NCI-H774 (cell line): ENCODE results near the gene CDKN2B-AS1.

Source experiments
- DNase-seq: peaks from one replicate; lab custom pipeline; 2025; lab: John Stamatoyannopoulos, UW

Gene CDKN2B-AS1

DNA sequence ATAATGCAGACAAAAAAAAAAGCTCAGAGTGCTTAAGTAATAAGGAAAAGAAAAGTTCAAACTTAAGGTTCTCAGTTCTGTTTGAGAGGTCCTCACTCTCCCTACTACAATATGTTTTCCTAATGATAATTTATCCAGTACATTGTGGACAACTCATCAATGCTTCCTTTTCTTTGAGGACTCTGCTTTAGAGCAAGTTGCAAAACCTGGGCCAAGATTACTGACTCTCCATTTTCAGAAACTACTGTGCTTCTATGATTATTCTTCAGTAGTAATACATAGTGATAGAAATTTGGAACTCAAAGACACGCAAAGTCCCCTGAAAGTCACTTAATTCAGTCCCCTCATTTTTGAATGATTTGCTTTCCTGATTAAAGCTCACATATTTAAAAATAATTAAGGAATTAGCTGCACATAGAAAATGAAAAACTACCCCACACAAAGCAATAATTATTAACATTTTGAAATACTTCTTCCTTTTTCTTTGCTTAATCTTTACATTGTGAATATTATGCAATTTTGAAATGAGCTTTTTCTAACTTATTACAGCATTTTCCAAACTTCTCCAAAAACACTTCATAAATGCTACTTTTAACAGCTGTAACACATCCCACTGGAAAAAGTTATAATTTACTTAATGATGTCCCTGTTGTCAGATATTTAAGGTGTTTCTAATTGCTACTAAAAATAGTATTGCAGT is 11.6 kb upstream of the CDKN2B-AS1 start:
- no peak for DNase-seq

GRCh38 chr9:21983561-21983935 is 11.0 kb upstream of the CDKN2B-AS1 start:
- peak; percentile 50 for DNase-seq

DNA sequence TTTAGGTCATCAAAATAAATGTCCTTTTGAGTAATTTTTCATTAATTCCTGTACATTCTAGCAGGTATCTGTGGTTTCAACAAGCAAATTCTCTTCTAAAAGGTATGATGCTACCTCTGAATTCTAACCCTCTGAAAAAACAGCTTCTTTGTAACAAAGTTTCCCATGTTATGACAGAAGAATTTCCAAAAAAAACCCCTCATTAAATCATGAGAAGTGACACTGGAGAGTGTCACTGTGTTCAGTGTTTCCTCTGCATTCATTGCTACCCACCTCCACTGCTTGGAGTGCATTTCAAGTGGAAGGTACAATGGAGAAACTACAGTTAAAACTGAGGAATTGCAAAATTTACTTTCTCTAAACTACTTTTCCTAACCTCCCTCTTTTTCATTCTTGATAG is 10.5 kb upstream of the CDKN2B-AS1 start:
- DNase-seq, result no peak

- no peak for DNase-seq
Observed at GRCh38 chr9:21985964-21986667, 8.5 kb upstream of the CDKN2B-AS1 start.

- DNase-seq, result peak; percentile 27
Observed at GRCh38 chr9:21988056-21988990, 6.3 kb upstream of the CDKN2B-AS1 start.

- DNase-seq, result no peak
Observed at GRCh38 chr9:21989440-21990189, 5.0 kb upstream of the CDKN2B-AS1 start.

GRCh38 chr9:21991072-21991959 is 3.3 kb upstream of the CDKN2B-AS1 start:
- DNase-seq, result peak; percentile 36

GRCh38 chr9:21993007-21993406 is 1.6 kb upstream of the CDKN2B-AS1 start:
- no peak for DNase-seq

DNA sequence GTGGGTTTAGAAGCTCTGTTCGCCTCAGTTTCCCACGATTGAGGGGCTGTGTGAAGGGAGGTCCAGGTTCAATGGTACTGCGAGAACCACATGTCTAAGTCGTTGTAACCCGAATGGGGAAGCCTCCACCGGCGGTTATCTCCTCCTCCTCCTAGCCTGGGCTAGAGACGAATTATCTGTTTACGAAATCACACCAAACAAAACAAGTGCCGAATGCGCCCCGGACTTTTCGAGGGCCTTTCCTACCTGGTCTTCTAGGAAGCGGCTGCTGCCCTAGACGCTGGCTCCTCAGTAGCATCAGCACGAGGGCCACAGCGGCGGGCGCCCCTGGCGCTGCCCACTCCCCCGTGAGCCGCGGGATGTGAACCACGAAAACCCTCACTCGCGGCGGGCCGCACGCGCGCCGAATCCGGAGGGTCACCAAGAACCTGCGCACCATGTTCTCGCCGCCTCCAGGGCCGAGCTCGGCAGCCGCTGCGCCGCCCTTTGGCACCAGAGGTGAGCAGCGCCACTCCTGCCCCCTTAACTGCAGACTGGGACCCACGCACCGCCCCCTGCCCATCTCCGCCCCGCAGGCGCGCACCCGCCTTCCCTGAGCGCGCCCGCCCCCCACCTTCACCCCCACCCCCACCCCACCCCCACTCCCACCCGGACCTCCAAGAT is 567 bp upstream of the CDKN2B-AS1 start, which contains the start of gene CDKN2A:
TSS of gene CDKN2A (minus strand) at position 500 of the 663 bp plus-strand sequence.
- peak; percentile 75 for DNase-seq

- DNase-seq, result peak; percentile 82
Observed at GRCh38 chr9:21995006-21995665, 545 bp downstream of the CDKN2B-AS1 start.

- DNase-seq, result peak; percentile 58
Observed at GRCh38 chr9:21995666-21996398, 1.2 kb downstream of the CDKN2B-AS1 start.

DNA sequence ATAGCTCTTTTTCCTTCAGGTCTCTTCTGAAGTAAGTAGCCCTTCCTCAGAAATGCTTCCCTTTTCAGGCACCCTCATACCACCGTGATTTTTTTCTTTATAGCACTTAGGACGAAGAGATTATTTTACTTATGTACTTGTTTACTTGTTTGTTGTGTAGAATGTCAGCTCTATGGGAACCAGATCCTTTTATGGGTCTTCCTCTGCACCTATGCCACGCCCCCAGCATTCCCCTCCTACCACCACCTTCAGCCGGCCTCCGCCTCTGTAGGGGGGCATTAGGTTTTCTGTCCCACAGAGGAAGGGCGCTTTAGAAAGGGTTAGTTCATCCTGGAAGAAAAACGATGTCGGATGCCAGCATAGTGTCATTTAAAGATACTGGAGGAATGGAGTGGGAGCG is 1.8 kb downstream of the CDKN2B-AS1 start:
- peak; percentile 72 for DNase-seq

DNA sequence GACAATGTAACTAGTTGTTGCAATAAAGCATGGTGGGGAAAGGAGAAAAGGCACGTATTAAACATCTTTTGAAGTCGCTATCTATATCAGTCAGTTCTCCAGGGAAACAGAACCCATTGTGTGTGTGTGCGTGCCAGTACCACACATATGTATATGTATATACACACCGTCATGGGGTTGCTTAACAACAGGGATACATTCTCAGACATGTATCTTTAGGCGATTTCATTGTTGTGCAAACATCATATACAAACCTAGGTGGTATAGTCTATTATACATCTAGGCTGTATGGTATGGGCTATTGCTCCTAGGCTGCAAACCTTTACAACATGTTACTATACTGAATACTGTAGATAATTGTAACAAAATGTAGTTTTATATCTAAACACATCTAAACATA is 2.3 kb downstream of the CDKN2B-AS1 start:
- no peak for DNase-seq

- no peak for DNase-seq
Observed at GRCh38 chr9:21997480-21997879, 2.9 kb downstream of the CDKN2B-AS1 start.

GRCh38 chr9:21998026-21998425 is 3.4 kb downstream of the CDKN2B-AS1 start:
- no peak for DNase-seq

GRCh38 chr9:22002038-22002437 is 7.4 kb downstream of the CDKN2B-AS1 start:
- no peak for DNase-seq

DNA sequence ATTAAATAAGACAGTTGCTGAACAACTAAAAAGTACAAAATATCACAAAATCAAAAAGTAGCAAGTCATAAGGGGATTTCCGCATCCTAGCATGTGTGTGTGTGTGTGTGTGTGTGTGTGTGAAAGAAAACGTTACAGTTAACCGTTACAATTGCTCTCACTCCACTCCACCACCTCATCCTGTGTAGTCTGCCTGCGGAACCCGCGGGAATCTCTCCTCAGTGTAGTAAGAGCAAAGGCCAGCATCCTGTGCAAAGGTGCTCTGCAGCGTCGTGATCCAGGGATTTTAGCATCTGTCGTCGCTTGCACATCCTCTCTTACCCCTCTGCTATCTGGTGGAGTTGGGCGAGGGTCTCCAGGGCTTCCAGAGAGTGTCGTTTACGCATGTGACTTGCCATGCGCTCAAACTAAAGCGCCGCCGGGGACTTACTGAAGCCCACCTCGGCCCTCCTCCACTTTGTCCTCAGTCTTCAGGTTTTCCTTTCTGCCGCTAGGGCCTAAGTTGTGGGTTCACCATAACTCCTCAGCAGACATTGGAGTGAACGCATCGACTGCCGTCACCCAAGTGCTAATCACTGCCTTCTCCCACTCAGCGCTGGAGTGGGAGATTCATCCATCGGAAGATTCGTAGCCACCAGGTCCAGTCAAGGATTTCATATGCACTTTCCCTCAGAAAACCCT is 10.6 kb downstream of the CDKN2B-AS1 start:
- no peak for DNase-seq
